Neutrophil (primary cell): ENCODE data around the gene PPP1R27.

Experiments
- H3K27ac ChIP-seq: fragments of 200-600 bp; sonication (generic); 2 replicates; pipeline ENCODE4 v1.5.1; 2016; ENCODE audit warnings: mild to moderate bottlenecking, moderate library complexity
- H3K27me3 ChIP-seq: fragments of 200-600 bp; sonication (generic); 2 replicates; pipeline ENCODE4 v1.6.0; 2016; ENCODE audit warnings: mild to moderate bottlenecking
- H3K36me3 ChIP-seq: fragments of 200-600 bp; sonication (generic); 2 replicates; pipeline ENCODE4 v1.5.1; 2017
- H3K4me1 ChIP-seq, 2 experiments: fragments of 200-600 bp in 1 of 2; sonication (generic) in 1 of 2; 1 replicate in 1 of 2; 2 replicates in 1 of 2; pipeline versions ENCODE4 v1.5.1 to v1.6.1; 2013 to 2016; ENCODE audit warnings: low read depth in 1 of 2, low read length in 1 of 2, mild to moderate bottlenecking in 1 of 2, moderate library complexity in 1 of 2; ENCODE audit not compliant: control insufficient read depth in 1 of 2, insufficient read depth in 1 of 2
- H3K4me3 ChIP-seq, 2 experiments: fragments of 200-600 bp in 1 of 2; sonication (generic) in 1 of 2; 1 replicate in 1 of 2; 2 replicates in 1 of 2; pipeline ENCODE4 v1.5.1; 2013 to 2016; ENCODE audit warnings: low read depth in 1 of 2, low read length in 1 of 2, mild to moderate bottlenecking in 1 of 2, moderate library complexity in 1 of 2
- H3K9me3 ChIP-seq: fragments of 200-600 bp; sonication (generic); 2 replicates; pipeline ENCODE4 v1.5.1; 2016
- CTCF ChIP-seq: fragments of 200-600 bp; sonication (generic); IDR thresholded peaks from 2 replicates; pipeline ENCODE4 v1.5.1; 2016; ENCODE audit warnings: antibody characterized with exemption

PPP1R27 gene

GRCh38 chr17:81812571-81813370 is 22.1 kb downstream of the PPP1R27 start:
- Histone ChIP-seq H3K9me3 (no peaks in the 10 kb centered on the region), H3K27ac (no peak overlapping the region), H3K4me3 (no peak overlapping the region), H3K4me1 (no peaks in the 10 kb centered on the region), H3K36me3 (no peaks in the 10 kb centered on the region), H3K27me3 (peaks cover 42% of the 10 kb centered on the region)
- TF ChIP-seq CTCF: no peak

DNA sequence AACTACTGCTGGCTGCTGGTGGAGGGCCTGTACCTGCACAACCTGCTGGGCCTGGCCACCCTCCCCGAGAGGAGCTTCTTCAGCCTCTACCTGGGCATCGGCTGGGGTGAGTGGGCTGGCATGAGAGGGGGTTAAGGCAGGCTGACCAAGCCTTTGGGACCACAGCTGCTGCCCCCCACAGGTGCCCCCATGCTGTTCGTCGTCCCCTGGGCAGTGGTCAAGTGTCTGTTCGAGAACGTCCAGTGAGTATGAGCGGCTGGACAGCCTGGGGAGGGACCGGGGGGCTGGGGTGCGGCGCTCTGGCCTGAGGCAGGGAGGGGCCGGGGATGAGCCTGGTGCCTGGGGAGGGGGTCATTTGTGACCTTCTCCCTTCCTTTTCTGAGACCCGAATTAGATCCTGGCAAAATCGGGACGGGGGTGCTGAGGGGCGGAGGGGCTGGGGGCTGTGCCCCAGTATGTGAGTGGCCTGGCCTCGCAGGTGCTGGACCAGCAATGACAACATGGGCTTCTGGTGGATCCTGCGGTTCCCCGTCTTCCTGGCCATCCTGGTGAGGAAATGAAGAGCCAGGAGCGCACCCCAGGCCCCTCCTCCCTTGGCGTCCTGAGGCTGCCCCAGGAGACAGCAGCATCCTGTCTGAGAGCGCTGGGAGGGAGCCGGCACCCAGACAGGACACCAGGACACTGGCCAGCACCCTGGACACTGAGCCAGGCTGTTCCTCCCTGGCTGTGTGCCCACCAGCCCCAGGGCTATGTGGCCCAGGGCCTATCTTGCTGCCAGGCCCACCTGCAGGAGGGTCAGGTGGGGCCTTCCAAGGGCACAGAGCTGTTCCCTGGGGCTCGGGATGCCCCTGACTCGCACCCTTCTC is 22.9 kb downstream of the PPP1R27 start:
- TF ChIP-seq CTCF: no peak
- H3K27me3 ChIP-seq: peaks cover 50% of the 10 kb centered on the region

GRCh38 chr17:81810892-81811704 is 23.8 kb downstream of the PPP1R27 start:
- Histone ChIP-seq H3K4me3 (no peak overlapping the region), H3K36me3 (no peaks in the 10 kb centered on the region), H3K4me1 (no peaks in the 10 kb centered on the region), H3K9me3 (no peaks in the 10 kb centered on the region), H3K27me3 (peaks cover 58% of the 10 kb centered on the region), H3K27ac (no peak overlapping the region)
- TF ChIP-seq CTCF: no peak

More for the DNA sequence above, 22.9 kb downstream of the PPP1R27 start:
- Histone ChIP-seq H3K36me3 (no peaks in the 10 kb centered on the region), H3K9me3 (no peaks in the 10 kb centered on the region), H3K4me3 (no peak overlapping the region), H3K27ac (no peak overlapping the region), H3K4me1 (no peaks in the 10 kb centered on the region)

DNA sequence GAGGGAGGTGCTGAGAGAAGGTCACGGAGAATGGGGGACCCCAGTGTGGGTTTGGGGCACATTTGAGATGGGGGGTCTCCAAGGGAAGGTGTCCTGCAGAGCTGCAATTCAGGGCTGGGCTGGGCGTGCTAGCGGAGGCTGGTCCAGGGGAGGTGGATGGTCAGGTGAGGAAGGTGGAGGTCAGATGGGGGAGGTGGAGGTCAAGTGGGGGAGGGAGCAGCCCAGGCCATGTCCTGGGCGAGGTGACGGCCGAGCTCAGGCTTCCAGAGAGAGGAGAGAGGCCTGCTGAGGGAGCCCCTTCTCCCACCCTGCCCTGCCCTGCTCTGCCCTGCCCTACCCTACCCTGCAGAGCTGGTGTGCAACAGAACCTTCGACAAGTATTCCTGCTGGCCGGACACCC is 24.4 kb downstream of the PPP1R27 start:
- no peak for TF ChIP-seq CTCF
- Histone ChIP-seq H3K27me3 (peaks cover 65% of the 10 kb centered on the region), H3K4me3 (no peak overlapping the region), H3K27ac (no peak overlapping the region), H3K9me3 (no peaks in the 10 kb centered on the region), H3K4me1 (no peaks in the 10 kb centered on the region), H3K36me3 (no peaks in the 10 kb centered on the region)

GRCh38 chr17:81809556-81809998 is 25.3 kb downstream of the PPP1R27 start:
- no peak overlapping the region for H3K4me3 ChIP-seq
- TF ChIP-seq CTCF: no peak
- no peak overlapping the region for H3K27ac ChIP-seq
- H3K9me3 ChIP-seq: no peaks in the 10 kb centered on the region
- no peaks in the 10 kb centered on the region for H3K36me3 ChIP-seq
- H3K4me1 ChIP-seq: peaks cover 0 to 2% of the 10 kb centered on the region in 2 experiments
- peaks cover 74% of the 10 kb centered on the region for H3K27me3 ChIP-seq
